IMR-90 (cell line): Measurements from ENCODE around the gene BET1L. TPM values are rescaled to one million over a fixed set of nuclear protein-coding genes. Genes with fewer than 3 reads are reported as not detected.

Experiments
- ATAC-seq: fragments of 200-7000 bp; cut with Tn5 transposase; 2 replicates; pipeline ENCODE4 v1.9.1; 2020; ENCODE audit warnings: low read depth, mild to moderate bottlenecking, moderate library complexity
- BruUV-seq: library from RNA; stranded (reverse); fragments of 400-500 nt; replicated peaks from 2 replicates; lab custom pipeline; 2021; lab: Mats Ljungman, UMichigan
- CTCF ChIA-PET: fragments of 300-600 bp; formaldehyde crosslinking; extraction: SDS; loops from one replicate; lab custom pipeline; 2021; ENCODE audit warnings: antibody characterized with exemption; lab: Yijun Ruan, JAX
- POLR2A ChIA-PET: fragments of 300-600 bp; sonication (Branson Sonifier 250); formaldehyde crosslinking; loops from one replicate; lab custom pipeline; 2022; ENCODE audit warnings: antibody characterized with exemption; ENCODE audit not compliant: unreplicated experiment; lab: Charles Lee
- DNase-seq: peaks from one replicate; pipeline ENCODE4 v3.0.0; 2013
- H2AFZ ChIP-seq: replicated peaks from 2 replicates; pipeline ENCODE3; 2013; ENCODE audit warnings: low read length, mild to moderate bottlenecking; ENCODE audit not compliant: poor library complexity
- H2AK5ac ChIP-seq: 2 replicates; pipeline ENCODE4 v1.6.1; 2013; ENCODE audit warnings: low read depth, low read length, inconsistent platforms
- H2AK9ac ChIP-seq: replicated peaks from 2 replicates; pipeline ENCODE3; 2013; ENCODE audit warnings: mild to moderate bottlenecking, low read depth, low read length, moderate library complexity; ENCODE audit not compliant: poor library complexity
- H2BK120ac ChIP-seq: 2 replicates; pipeline ENCODE4 v1.6.1; 2013; ENCODE audit warnings: low read depth, low read length, inconsistent platforms
- H2BK15ac ChIP-seq: 3 replicates; pipeline ENCODE4 v1.6.1; 2013; ENCODE audit warnings: low read depth, low read length, inconsistent platforms
- H2BK20ac ChIP-seq: 2 replicates; pipeline ENCODE4 v1.6.1; 2013; ENCODE audit warnings: low read depth, mild to moderate bottlenecking, inconsistent platforms, low read length, moderate library complexity
- H2BK5ac ChIP-seq: 2 replicates; pipeline ENCODE4 v1.6.1; 2013; ENCODE audit warnings: mild to moderate bottlenecking, low read depth, low read length, inconsistent platforms; ENCODE audit not compliant: poor library complexity, severe bottlenecking
- H3K14ac ChIP-seq: replicated peaks from 2 replicates; pipeline ENCODE4 v1.6.1; 2013; ENCODE audit warnings: low read depth, low read length, inconsistent platforms
- H3K18ac ChIP-seq: 2 replicates; pipeline ENCODE4 v1.6.1; 2013; ENCODE audit warnings: low read depth, low read length, control low read depth
- H3K23ac ChIP-seq: 2 replicates; pipeline ENCODE4 v1.6.1; 2013; ENCODE audit warnings: low read depth, low read length, inconsistent platforms
- H3K27ac ChIP-seq: 2 replicates; pipeline ENCODE4 v1.5.1; 2013; ENCODE audit warnings: mild to moderate bottlenecking, control low read depth, low read length; ENCODE audit not compliant: insufficient read depth
- H3K27me3 ChIP-seq: 2 replicates; pipeline ENCODE4 v1.6.1; 2013; ENCODE audit warnings: low read length; ENCODE audit not compliant: control insufficient read depth, insufficient read depth
- H3K36me3 ChIP-seq: 2 replicates; pipeline ENCODE4 v1.6.1; 2013; ENCODE audit warnings: low read length, mixed read lengths; ENCODE audit not compliant: control insufficient read depth, insufficient read depth
- H3K4ac ChIP-seq: 2 replicates; pipeline ENCODE4 v1.6.1; 2013; ENCODE audit warnings: low read depth, low read length, inconsistent platforms
- H3K4me1 ChIP-seq: 2 replicates; pipeline ENCODE4 v1.6.1; 2013; ENCODE audit warnings: low read length, mixed read lengths; ENCODE audit not compliant: control insufficient read depth, insufficient read depth
- H3K4me2 ChIP-seq: 2 replicates; pipeline ENCODE4 v1.6.1; 2013; ENCODE audit warnings: low read depth, mild to moderate bottlenecking, control low read depth, low read length, moderate library complexity
- H3K4me3 ChIP-seq: 2 replicates; pipeline ENCODE4 v1.5.1; 2013; ENCODE audit warnings: low read depth, mild to moderate bottlenecking, control low read depth, low read length, moderate library complexity; ENCODE audit not compliant: insufficient read depth
- H3K56ac ChIP-seq: 2 replicates; pipeline ENCODE4 v1.6.1; 2013; ENCODE audit warnings: low read length, inconsistent platforms; ENCODE audit not compliant: insufficient read depth; ENCODE audit errors: extremely low read depth
- H3K79me1 ChIP-seq, 2 experiments: 2 replicates each; pipeline ENCODE4 v1.6.1; 2013; ENCODE audit warnings: low read length in 2 of 2, inconsistent platforms in 1 of 2, low read depth in 1 of 2
- H3K9ac ChIP-seq: 2 replicates; pipeline ENCODE4 v1.6.1; 2013; ENCODE audit warnings: low read depth, low read length, control low read depth
- H3K9me1 ChIP-seq: 2 replicates; pipeline ENCODE4 v1.6.1; 2013; ENCODE audit warnings: low read length, inconsistent platforms; ENCODE audit not compliant: insufficient read depth
- H3K9me3 ChIP-seq: 2 replicates; pipeline ENCODE4 v1.6.1; 2013; ENCODE audit warnings: low read length; ENCODE audit not compliant: control insufficient read depth, insufficient read depth
- H4K20me1 ChIP-seq: 2 replicates; pipeline ENCODE4 v1.6.1; 2013; ENCODE audit warnings: low read length, inconsistent platforms; ENCODE audit not compliant: insufficient read depth
- H4K5ac ChIP-seq: 2 replicates; pipeline ENCODE4 v1.6.1; 2013; ENCODE audit warnings: mild to moderate bottlenecking, low read depth, low read length, control low read depth
- H4K8ac ChIP-seq, 2 experiments: 2 replicates each; pipeline ENCODE4 v1.6.1; 2013; ENCODE audit warnings: low read depth in 2 of 2, low read length in 2 of 2, control low read depth in 1 of 2, inconsistent platforms in 1 of 2
- H4K91ac ChIP-seq: 2 replicates; pipeline ENCODE4 v1.6.1; 2013; ENCODE audit warnings: low read depth, low read length, inconsistent platforms; ENCODE audit not compliant: insufficient read depth
- BHLHE40 ChIP-seq: fragments of 150-350 bp; IDR thresholded peaks from 2 replicates; pipeline ENCODE4 v1.6.1; 2016; ENCODE audit warnings: mild to moderate bottlenecking, low read depth, low read length
- CHD1 ChIP-seq: IDR thresholded peaks from 2 replicates; pipeline ENCODE4 v1.6.1; 2012; ENCODE audit warnings: low read depth, low read length, improper control_type of control experiment
- MAFK ChIP-seq: IDR thresholded peaks from 2 replicates; pipeline ENCODE4 v1.6.1; 2012; ENCODE audit warnings: low read depth, low read length, improper control_type of control experiment
- MAZ ChIP-seq: IDR thresholded peaks from 2 replicates; pipeline ENCODE4 v1.6.1; 2012; ENCODE audit warnings: low read depth, mild to moderate bottlenecking, low read length, improper control_type of control experiment, moderate library complexity, borderline replicate concordance
- NFE2L2 ChIP-seq: fragments of 150-350 bp; IDR thresholded peaks from 2 replicates; pipeline ENCODE4 v1.6.1; 2016; ENCODE audit warnings: low read depth, mild to moderate bottlenecking, low read length
- POLR2A ChIP-seq: IDR thresholded peaks from 2 replicates; pipeline ENCODE4 v1.6.1; 2012; ENCODE audit warnings: mild to moderate bottlenecking, low read depth, low read length
- RCOR1 ChIP-seq: IDR thresholded peaks from 2 replicates; pipeline ENCODE4 v1.6.1; 2012; ENCODE audit warnings: mild to moderate bottlenecking, low read length, improper control_type of control experiment; ENCODE audit not compliant: insufficient replicate concordance
- RFX5 ChIP-seq: IDR thresholded peaks from 2 replicates; pipeline ENCODE4 v1.8.0; 2012; ENCODE audit warnings: low read depth, mild to moderate bottlenecking, low read length, moderate library complexity
- SMC3 ChIP-seq: fragments of 150-350 bp; IDR thresholded peaks from 2 replicates; pipeline ENCODE4 v1.6.1; 2016; ENCODE audit warnings: low read depth, mild to moderate bottlenecking, antibody characterized with exemption, low read length, moderate library complexity
- WGBS, 2 experiments: methylation state at CpG; one replicate each; pipeline versions ENCODE4 v1.1.5 to v1.1.7; 2013; ENCODE audit warnings: missing lambda C conversion rate in 2 of 2; ENCODE audit not compliant: insufficient read length in 1 of 2; ENCODE audit errors: extremely low coverage in 2 of 2; 5-methylcytosine and 5-hydroxymethylcytosine counted together
- dilution Hi-C: fragments of 300-500 bp; cut with HindIII; formaldehyde crosslinking; loops from one replicate; pipeline ENCODE4 v1.14.3; 2018; ENCODE audit warnings: low sequenced_read_pairs; ENCODE audit not compliant: unreplicated experiment
- in situ Hi-C: fragments of 300-500 bp; cut with MboI; formaldehyde crosslinking; loops from 3 replicates; pipeline ENCODE4 v1.14.3; 2019; ENCODE audit warnings: low sequenced_read_pairs, inconsistent platforms, mixed read lengths
- intact Hi-C: fragments of 100-400 bp; cut with micrococcal nuclease; formaldehyde crosslinking; loops from 2 replicates; pipeline ENCODE4 v1.10.0; 2022
- polyA plus RNA-seq, 3 experiments: library from polyadenylated mRNA; depleted of rRNA; stranded (reverse); fragments of >200 nt; gene quantifications; 2 replicates each; pipeline ENCODE4 v1.2.3, GENCODE V29; 2012; ENCODE audit warnings: low replicate concordance in 1 of 3
- total RNA-seq: library from RNA; depleted of rRNA; stranded (reverse); fragments of >200 nt; gene quantifications from 2 replicates; pipeline ENCODE4 v1.2.3, GENCODE V29; 2012
- TF ChIP-seq, protein P1 (sequence below): conservative IDR thresholded peaks from 2 replicates; pipeline ENCODE4 v1.5.1; 2012; ENCODE audit warnings: mild to moderate bottlenecking, low read depth, low read length, improper control_type of control experiment
- TF ChIP-seq, protein P2 (sequence below): fragments of 150-350 bp; IDR thresholded peaks from 2 replicates; pipeline ENCODE4 v1.6.1; 2016; ENCODE audit warnings: low read depth, mild to moderate bottlenecking, low read length, moderate library complexity, borderline replicate concordance

BET1L gene
- total and polyA plus RNA-seq, 2 of the 4 experiments (the other 2 are of a cell fraction): 10.8 to 90.7 TPM

DNA sequence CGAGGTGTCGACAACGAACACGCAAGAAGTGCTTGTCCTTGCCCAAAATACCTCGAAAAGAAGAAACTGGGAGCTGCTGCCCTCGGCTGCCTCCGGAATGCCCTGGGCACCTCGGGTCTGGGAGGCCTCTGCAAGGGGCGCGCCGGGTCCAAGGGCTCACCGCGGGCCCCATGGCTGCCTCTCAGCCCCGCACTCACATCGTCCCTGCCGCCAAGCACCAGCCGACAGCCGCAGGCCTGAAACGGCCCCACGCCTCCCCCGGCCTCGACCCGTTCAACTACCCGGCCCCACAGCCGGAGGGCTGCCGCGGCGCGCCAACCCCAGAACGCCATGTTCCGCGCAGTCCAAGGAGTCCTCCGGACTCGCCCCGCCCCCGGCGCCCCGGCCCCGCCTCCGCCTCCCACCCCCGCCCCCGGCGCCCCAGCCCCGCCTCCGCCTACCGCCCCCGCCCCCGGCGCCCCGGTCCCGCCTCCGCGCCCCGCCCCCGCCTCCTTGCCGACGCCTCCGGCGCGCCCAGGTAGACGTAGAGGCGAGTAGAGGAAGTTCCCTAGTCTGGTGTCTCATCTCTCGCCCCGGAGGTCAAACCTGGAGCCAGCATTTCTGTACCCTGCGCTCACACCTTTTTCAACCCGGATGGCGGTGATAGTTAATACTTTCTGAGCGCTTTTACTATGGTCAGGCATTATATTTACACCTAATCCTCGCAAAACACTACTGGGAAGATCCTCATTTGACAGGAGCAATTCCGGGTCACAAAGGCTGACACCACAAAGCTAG is 29.0 kb upstream of the BET1L start, which contains the start of gene SIRT3:
TSS of gene SIRT3 (minus strand) at position 346 of the 777 bp plus-strand sequence. CDS start at position 332, 14 bp downstream.
- Histone ChIP-seq H3K27me3 (no peaks in the 10 kb centered on the region), H2AFZ (peak within 1 kb of the TSS; percentile 98), H2BK120ac (peak within 1 kb of the TSS; percentile 49; the same call in 1 of the 2 replicates), H3K4ac (peak within 1 kb of the TSS; percentile 88), H4K20me1 (peaks cover 4% of the 10 kb centered on the region), H3K14ac (peak within 1 kb of the TSS; percentile 99), H3K9me3 (no peaks in the 10 kb centered on the region), H4K5ac (peak within 1 kb of the TSS; percentile 72), H3K9me1 (no peaks in the 10 kb centered on the region), H2BK15ac (0 out of 3 replicates have a peak within 1 kb of the TSS, but pooled peaks have one; percentile 30), H2AK5ac (peak within 1 kb of the TSS; percentile 84), H3K4me3 (peak within 1 kb of the TSS; percentile 88), H3K4me1 (peaks cover 2% of the 10 kb centered on the region), H3K56ac (peak within 1 kb of the TSS; percentile 86), H3K4me2 (peak within 1 kb of the TSS; percentile 98), H4K8ac (peak within 1 kb of the TSS; percentile 83 to 92), H3K36me3 (0 out of 2 replicates have a peak, but pooled peaks cover 2% of the 10 kb centered on the region), H3K23ac (peak within 1 kb of the TSS; percentile 98), H3K18ac (peak within 1 kb of the TSS; percentile 54), H2BK20ac (no peak within 1 kb of the TSS), H3K27ac (peak within 1 kb of the TSS; percentile 85), H4K91ac (peak within 1 kb of the TSS; percentile 68), H2AK9ac (peak within 1 kb of the TSS; percentile 98), H3K79me1 (peaks cover 9 to 49% of the 10 kb centered on the region in 2 experiments; a peak in 3 of 4 replicates), H3K9ac (peak within 1 kb of the TSS; percentile 87), H2BK5ac (peak within 1 kb of the TSS; percentile 84)
- no TSS peak for BruUV-seq
- ATAC-seq: peak; percentile 83
- peak; percentile 65 for DNase-seq
- intact Hi-C loops: no loop called here
- CTCF ChIA-PET: interaction anchor here (0.5 kb wide), 1 partner anchor 10 kb away, joined by 4 read pairs; no protein-coding TSS in a partner anchor
- dilution Hi-C loops: no loop called here
- in situ Hi-C loops: no loop called here
- 0% methylated on average over 12 of the region's 70 CpGs; no CpG with 5 or more reads in 1 of the 2 experiments for WGBS, 2 experiments
- TF ChIP-seq RFX5: no peak
- TF ChIP-seq NFE2L2: no peak
- TF ChIP-seq POLR2A: peak; percentile 70
- TF ChIP-seq, protein P1, sequence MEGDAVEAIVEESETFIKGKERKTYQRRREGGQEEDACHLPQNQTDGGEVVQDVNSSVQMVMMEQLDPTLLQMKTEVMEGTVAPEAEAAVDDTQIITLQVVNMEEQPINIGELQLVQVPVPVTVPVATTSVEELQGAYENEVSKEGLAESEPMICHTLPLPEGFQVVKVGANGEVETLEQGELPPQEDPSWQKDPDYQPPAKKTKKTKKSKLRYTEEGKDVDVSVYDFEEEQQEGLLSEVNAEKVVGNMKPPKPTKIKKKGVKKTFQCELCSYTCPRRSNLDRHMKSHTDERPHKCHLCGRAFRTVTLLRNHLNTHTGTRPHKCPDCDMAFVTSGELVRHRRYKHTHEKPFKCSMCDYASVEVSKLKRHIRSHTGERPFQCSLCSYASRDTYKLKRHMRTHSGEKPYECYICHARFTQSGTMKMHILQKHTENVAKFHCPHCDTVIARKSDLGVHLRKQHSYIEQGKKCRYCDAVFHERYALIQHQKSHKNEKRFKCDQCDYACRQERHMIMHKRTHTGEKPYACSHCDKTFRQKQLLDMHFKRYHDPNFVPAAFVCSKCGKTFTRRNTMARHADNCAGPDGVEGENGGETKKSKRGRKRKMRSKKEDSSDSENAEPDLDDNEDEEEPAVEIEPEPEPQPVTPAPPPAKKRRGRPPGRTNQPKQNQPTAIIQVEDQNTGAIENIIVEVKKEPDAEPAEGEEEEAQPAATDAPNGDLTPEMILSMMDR: 0 out of 2 replicates have a peak, but pooled peaks have one; percentile 1
- no peak; the same call in 1 of the 2 replicates for TF ChIP-seq SMC3
- TF ChIP-seq, protein P2, sequence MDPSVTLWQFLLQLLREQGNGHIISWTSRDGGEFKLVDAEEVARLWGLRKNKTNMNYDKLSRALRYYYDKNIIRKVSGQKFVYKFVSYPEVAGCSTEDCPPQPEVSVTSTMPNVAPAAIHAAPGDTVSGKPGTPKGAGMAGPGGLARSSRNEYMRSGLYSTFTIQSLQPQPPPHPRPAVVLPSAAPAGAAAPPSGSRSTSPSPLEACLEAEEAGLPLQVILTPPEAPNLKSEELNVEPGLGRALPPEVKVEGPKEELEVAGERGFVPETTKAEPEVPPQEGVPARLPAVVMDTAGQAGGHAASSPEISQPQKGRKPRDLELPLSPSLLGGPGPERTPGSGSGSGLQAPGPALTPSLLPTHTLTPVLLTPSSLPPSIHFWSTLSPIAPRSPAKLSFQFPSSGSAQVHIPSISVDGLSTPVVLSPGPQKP: no peak
- no peak for TF ChIP-seq RCOR1
- no peak for TF ChIP-seq CHD1
- peak; percentile 53; the same call in 1 of the 2 replicates for TF ChIP-seq MAZ
- 0 out of 2 replicates have a peak, but pooled peaks have one; percentile 25 for TF ChIP-seq BHLHE40
- no peak for TF ChIP-seq MAFK
- POLR2A ChIA-PET: interaction anchor here (0.7 kb wide), 1 partner anchor 115 kb away, joined by 4 read pairs; no protein-coding TSS in a partner anchor
